Tibial nerve (tissue), 4 donors: Measurements from ENCODE around the gene NUP88. TPM values are rescaled to one million over a fixed set of nuclear protein-coding genes. Genes with fewer than 3 reads are reported as not detected.

Source experiments
- DNase-seq, 2 donors: peaks; one replicate each; pipeline ENCODE4 v3.0.0-alpha.2; 2019; ENCODE audit warnings: low spot score in 2 of 2
- H3K27ac ChIP-seq, 4 donors: fragments of 200-600 bp; sonication (generic) in 3 of 4; one replicate each; pipeline ENCODE4 v1.5.1; 2017 to 2019; ENCODE audit warnings: mild to moderate bottlenecking in 1 of 4
- H3K27me3 ChIP-seq, 2 donors: fragments of 200-600 bp; sonication (generic) in 1 of 2; one replicate each; pipeline versions ENCODE4 v1.5.1 to v1.6.0; 2017 to 2019
- H3K36me3 ChIP-seq, 3 donors: fragments of 200-600 bp; sonication (generic); one replicate each; pipeline ENCODE4 v1.5.1; 2018 to 2019
- H3K4me1 ChIP-seq, 4 donors: fragments of 200-600 bp; sonication (generic) in 3 of 4; one replicate each; pipeline ENCODE4 v1.5.1; 2017 to 2019
- H3K4me3 ChIP-seq, 4 donors: fragments of 200-600 bp; sonication (generic) in 3 of 4; one replicate each; pipeline ENCODE4 v1.5.1; 2017 to 2019; ENCODE audit warnings: mild to moderate bottlenecking in 1 of 4, moderate library complexity in 1 of 4
- H3K9me3 ChIP-seq, 4 donors: fragments of 200-600 bp; sonication (generic) in 3 of 4; one replicate each; pipeline ENCODE4 v1.5.1; 2017 to 2019
- CTCF ChIP-seq, 5 experiments: fragments of 200-600 bp in 3 of 5; fragments of 450-650 bp in 2 of 5; sonication (generic) in 3 of 5; IDR thresholded peaks; one replicate each; pipeline ENCODE4 v1.5.1; 2016 to 2019; ENCODE audit warnings: antibody characterized with exemption in 5 of 5, mild to moderate bottlenecking in 3 of 5, moderate library complexity in 2 of 5
- EP300 ChIP-seq, 2 donors: sonication (generic); formaldehyde crosslinking; IDR thresholded peaks; one replicate each; pipeline ENCODE4 v1.6.1; 2017; ENCODE audit warnings: antibody characterized with exemption in 2 of 2, mild to moderate bottlenecking in 1 of 2
- POLR2A ChIP-seq, 2 donors: fragments of 450-650 bp; IDR thresholded peaks; one replicate each; pipeline ENCODE4 v1.6.1; 2017; ENCODE audit warnings: antibody characterized with exemption in 2 of 2, mild to moderate bottlenecking in 2 of 2, moderate library complexity in 2 of 2
- WGBS, 2 donors: methylation state at CpG; one replicate each; pipeline ENCODE4 v1.1.5; 2018; 5-methylcytosine and 5-hydroxymethylcytosine counted together
- total RNA-seq, 4 donors: library from RNA; depleted of rRNA; stranded (reverse); fragments of >200 nt; gene quantifications; one replicate each; pipeline ENCODE4 v1.1.0, GENCODE V29; 2016

NUP88 gene
- total RNA-seq, 4 donors from 2014 or later: 56.2 to 91.5 (median 75.2) TPM

GRCh38 chr17:5344914-5345313 is 74.5 kb downstream of the NUP88 start:
- Histone ChIP-seq H3K4me1 (no peaks in the 10 kb centered on the region), H3K36me3 (peaks cover 0 to 59% (median 0%) of the 10 kb centered on the region in 3 donors), H3K9me3 (no peaks in the 10 kb centered on the region), H3K4me3 (no peak overlapping the region), H3K27ac (no peak overlapping the region), H3K27me3 (no peaks in the 10 kb centered on the region)
- DNase-seq: no peak
- TF ChIP-seq EP300 (IDR thresholded peaks at IDR 0.05) (no peak), CTCF (IDR thresholded peaks at IDR 0.05) (no peak), POLR2A (IDR thresholded peaks at IDR 0.05) (no peak)
- 93% methylated on average over 9 of the region's 9 CpGs for WGBS, 2 donors

Other genes with a start within 250 kb of the NUP88 start
- 10 to 100 TPM; 19.6 to 37.2 (median 25.6) TPM for gene ZNF594, start 227.8 kb downstream of the NUP88 start, total RNA-seq
- gene SCIMP, start 184.8 kb downstream of the NUP88 start, total RNA-seq: 1 to 10 TPM in 3 of 4 donors, under 1 TPM in 1; 0.84 to 3.0 (median 1.5) TPM
- gene RABEP1, start 137.4 kb downstream of the NUP88 start, total RNA-seq: 10 to 100 TPM; 45.7 to 61.8 (median 47.7) TPM
- 10 to 100 TPM; 36.3 to 79.3 (median 65.2) TPM for gene RPAIN, start 520 bp upstream of the NUP88 start, total RNA-seq
- gene C1QBP, start 19.5 kb upstream of the NUP88 start, total RNA-seq: 100 to 1,000 TPM in 1 of 4 donors, 10 to 100 TPM in 3; 62.7 to 103 (median 83.7) TPM
- gene DHX33, start 49.3 kb upstream of the NUP88 start, total RNA-seq: 10 to 100 TPM; 12.6 to 20.1 (median 13.4) TPM
- gene DERL2, start 66.5 kb upstream of the NUP88 start, total RNA-seq: 10 to 100 TPM; 22.0 to 30.6 (median 23.4) TPM
- gene MIS12, start 66.9 kb upstream of the NUP88 start, total RNA-seq: 10 to 100 TPM; 11.1 to 17.5 (median 15.1) TPM
- gene NLRP1, start 164.8 kb upstream of the NUP88 start, total RNA-seq: 10 to 100 TPM; 33.0 to 52.4 (median 36.6) TPM